ENCODE measurements around the gene BLACAT1.
"Not testable (repeated sequence)": the region's sequence is repeated elsewhere in the genome, so short reads cannot be mapped to it uniquely, and the experiment has no call there.

BLACAT1 gene

DNA sequence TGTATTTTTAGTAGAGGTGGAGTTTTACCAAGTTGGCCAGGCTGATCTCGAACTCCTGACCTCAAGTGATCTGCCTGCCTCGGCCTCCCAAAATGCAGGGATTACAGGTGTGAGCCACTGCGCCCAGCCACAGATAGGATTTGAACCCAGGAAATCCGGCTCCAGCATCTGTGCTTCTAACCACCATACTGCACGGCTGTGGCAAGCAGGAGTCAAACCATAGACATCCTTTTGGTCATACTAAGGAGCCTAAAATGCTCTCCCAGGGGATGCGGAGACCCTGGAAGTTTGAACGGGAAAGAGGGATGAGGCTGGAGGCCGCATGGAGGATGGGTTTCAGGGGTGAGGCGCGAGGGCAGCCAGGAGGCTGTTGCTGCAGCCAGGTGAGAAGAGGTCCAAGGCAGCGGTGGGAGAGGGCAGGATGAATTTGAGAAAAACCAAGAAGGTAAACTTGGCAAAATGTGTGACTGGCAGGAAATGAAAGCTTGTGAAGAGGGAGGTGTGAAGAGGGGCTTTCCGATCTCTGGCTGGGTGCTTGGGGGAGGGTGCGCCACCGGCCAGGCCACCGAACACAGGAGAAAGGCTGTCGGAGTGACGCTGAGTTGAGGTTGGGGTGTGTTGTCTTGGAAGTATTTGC lies 24.6 kb upstream of the BLACAT1 start:
- no peak overlapping the region for H3K9ac ChIP-seq (ENCODE audit: low read length)

DNA sequence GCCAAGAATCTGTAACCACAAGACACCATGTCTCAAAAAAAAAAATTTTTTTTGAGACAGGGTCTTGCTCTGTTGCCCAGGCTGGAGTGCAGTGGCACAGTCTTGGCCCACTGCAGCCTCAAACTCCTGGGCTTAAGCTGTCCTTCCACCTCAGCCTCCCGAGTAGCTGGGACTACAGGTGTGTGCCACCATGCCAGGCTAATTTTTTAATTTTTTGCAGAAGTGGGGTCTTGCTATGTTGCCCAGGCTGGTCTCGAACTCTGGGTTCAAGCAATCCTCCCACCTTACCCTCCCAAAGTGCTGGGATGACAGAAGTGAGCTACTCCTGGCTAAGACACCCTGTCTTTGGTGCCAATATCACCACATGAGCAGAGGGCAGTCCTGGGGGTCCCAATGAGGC lies 23.1 kb upstream of the BLACAT1 start:
- not testable (repeated sequence) for H3K9me3 ChIP-seq (replicated peaks; ENCODE audit: insufficient read depth, low read length); H3K4me2 ChIP-seq (ENCODE audit: low read depth, low read length); H3K36me3 ChIP-seq (replicated peaks; ENCODE audit: insufficient read depth, low read length); H3K9me2 ChIP-seq (replicated peaks; ENCODE audit: insufficient read depth, low read length); DNase-seq; H3K4me3 ChIP-seq (ENCODE audit: low read length); H3K27ac ChIP-seq (ENCODE audit: low read length); H4K20me1 ChIP-seq (ENCODE audit: insufficient read depth, low read length); H3K79me2 ChIP-seq (ENCODE audit: low read length); H3K9ac ChIP-seq (ENCODE audit: low read length); H3F3A ChIP-seq (ENCODE audit: insufficient read depth, low read length); H2AFZ ChIP-seq (ENCODE audit: low read length)
- Histone ChIP-seq H3K4me1 (ENCODE audit: low read length) (peaks cover 16% of the 10 kb centered on the region), H3K27me3 (replicated peaks; ENCODE audit: insufficient read depth, low read length) (peaks cover 31% of the 10 kb centered on the region)

More for the DNA sequence above, 24.6 kb upstream of the BLACAT1 start:
- Histone ChIP-seq H2AFZ (ENCODE audit: low read length) (0 out of 2 replicates have a peak overlapping the region, but pooled peaks have one; percentile 24), H3K4me2 (ENCODE audit: low read depth, low read length) (peak overlapping the region; percentile 56), H3K4me1 (ENCODE audit: low read length) (peaks cover 16% of the 10 kb centered on the region), H3F3A (ENCODE audit: insufficient read depth, low read length) (peaks cover 5% of the 10 kb centered on the region; the same call in 1 of the 2 replicates), H3K27ac (ENCODE audit: low read length) (no peak overlapping the region; the same call in 1 of the 2 replicates), H4K20me1 (ENCODE audit: insufficient read depth, low read length) (no peaks in the 10 kb centered on the region), H3K27me3 (replicated peaks; ENCODE audit: insufficient read depth, low read length) (peaks cover 29% of the 10 kb centered on the region), H3K4me3 (ENCODE audit: low read length) (no peak overlapping the region), H3K9me2 (replicated peaks; ENCODE audit: insufficient read depth, low read length) (no peaks in the 10 kb centered on the region), H3K36me3 (replicated peaks; ENCODE audit: insufficient read depth, low read length) (no peaks in the 10 kb centered on the region), H3K9me3 (replicated peaks; ENCODE audit: insufficient read depth, low read length) (no peaks in the 10 kb centered on the region), H3K79me2 (ENCODE audit: low read length) (no peaks in the 10 kb centered on the region)
- DNase-seq: peak; percentile 52
- TF ChIP-seq, protein P1, sequence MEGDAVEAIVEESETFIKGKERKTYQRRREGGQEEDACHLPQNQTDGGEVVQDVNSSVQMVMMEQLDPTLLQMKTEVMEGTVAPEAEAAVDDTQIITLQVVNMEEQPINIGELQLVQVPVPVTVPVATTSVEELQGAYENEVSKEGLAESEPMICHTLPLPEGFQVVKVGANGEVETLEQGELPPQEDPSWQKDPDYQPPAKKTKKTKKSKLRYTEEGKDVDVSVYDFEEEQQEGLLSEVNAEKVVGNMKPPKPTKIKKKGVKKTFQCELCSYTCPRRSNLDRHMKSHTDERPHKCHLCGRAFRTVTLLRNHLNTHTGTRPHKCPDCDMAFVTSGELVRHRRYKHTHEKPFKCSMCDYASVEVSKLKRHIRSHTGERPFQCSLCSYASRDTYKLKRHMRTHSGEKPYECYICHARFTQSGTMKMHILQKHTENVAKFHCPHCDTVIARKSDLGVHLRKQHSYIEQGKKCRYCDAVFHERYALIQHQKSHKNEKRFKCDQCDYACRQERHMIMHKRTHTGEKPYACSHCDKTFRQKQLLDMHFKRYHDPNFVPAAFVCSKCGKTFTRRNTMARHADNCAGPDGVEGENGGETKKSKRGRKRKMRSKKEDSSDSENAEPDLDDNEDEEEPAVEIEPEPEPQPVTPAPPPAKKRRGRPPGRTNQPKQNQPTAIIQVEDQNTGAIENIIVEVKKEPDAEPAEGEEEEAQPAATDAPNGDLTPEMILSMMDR (IDR thresholded peaks at IDR 0.05; ENCODE audit: low read length): no peak
- TF ChIP-seq EZH2phosphoT487 (IDR thresholded peaks at IDR 0.05; ENCODE audit: low read length) (no peak), EZH2 (optimal IDR thresholded peaks at IDR 0.05; ENCODE audit: low read depth, low read length) (no peak)

DNA sequence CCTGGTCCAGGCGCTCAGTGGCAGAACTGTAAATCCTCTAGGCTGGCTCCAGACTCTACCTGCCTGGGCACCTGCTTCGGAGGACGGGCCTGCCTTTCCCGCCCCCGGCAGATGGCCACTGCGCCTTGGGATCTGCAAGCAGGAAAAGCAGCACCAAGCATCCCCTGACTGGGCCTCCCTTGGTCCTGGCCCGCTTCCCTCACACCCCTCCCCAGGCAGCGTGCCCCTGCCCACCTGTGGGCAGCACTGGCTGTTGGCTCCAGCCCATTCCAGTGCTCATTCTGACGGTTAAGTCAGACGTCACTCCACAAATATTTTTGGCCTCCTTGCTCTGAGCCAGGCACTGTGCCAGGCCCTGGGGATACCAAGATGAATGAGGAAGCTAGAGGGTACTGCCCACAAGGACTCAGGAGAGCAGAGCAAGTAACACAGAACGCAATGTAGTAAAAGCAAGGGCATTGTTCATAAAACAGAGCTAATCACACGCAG lies 22.0 kb upstream of the BLACAT1 start:
- H3K9ac ChIP-seq (ENCODE audit: low read length): no peak overlapping the region
- no peak overlapping the region for H3K4me2 ChIP-seq (ENCODE audit: low read depth, low read length)
- peaks cover 5% of the 10 kb centered on the region; the same call in 1 of the 2 replicates for H3F3A ChIP-seq (ENCODE audit: insufficient read depth, low read length)
- H3K36me3 ChIP-seq (replicated peaks; ENCODE audit: insufficient read depth, low read length): no peaks in the 10 kb centered on the region
- H3K79me2 ChIP-seq (ENCODE audit: low read length): no peaks in the 10 kb centered on the region
- no peaks in the 10 kb centered on the region for H3K9me2 ChIP-seq (replicated peaks; ENCODE audit: insufficient read depth, low read length)
- no peaks in the 10 kb centered on the region for H3K9me3 ChIP-seq (replicated peaks; ENCODE audit: insufficient read depth, low read length)
- H3K4me1 ChIP-seq (ENCODE audit: low read length): peaks cover 16% of the 10 kb centered on the region
- peaks cover 25% of the 10 kb centered on the region for H3K27me3 ChIP-seq (replicated peaks; ENCODE audit: insufficient read depth, low read length)
- H3K27ac ChIP-seq (ENCODE audit: low read length): no peak overlapping the region
- DNase-seq: no peak
- H3K4me3 ChIP-seq (ENCODE audit: low read length): no peak overlapping the region
- no peak for TF ChIP-seq EZH2phosphoT487 (IDR thresholded peaks at IDR 0.05; ENCODE audit: low read length)
- TF ChIP-seq, protein P1 (IDR thresholded peaks at IDR 0.05; ENCODE audit: low read length): no peak
- TF ChIP-seq EZH2 (optimal IDR thresholded peaks at IDR 0.05; ENCODE audit: low read depth, low read length): no peak
- no peaks in the 10 kb centered on the region for H4K20me1 ChIP-seq (ENCODE audit: insufficient read depth, low read length)
- no peak overlapping the region for H2AFZ ChIP-seq (ENCODE audit: low read length)

DNA sequence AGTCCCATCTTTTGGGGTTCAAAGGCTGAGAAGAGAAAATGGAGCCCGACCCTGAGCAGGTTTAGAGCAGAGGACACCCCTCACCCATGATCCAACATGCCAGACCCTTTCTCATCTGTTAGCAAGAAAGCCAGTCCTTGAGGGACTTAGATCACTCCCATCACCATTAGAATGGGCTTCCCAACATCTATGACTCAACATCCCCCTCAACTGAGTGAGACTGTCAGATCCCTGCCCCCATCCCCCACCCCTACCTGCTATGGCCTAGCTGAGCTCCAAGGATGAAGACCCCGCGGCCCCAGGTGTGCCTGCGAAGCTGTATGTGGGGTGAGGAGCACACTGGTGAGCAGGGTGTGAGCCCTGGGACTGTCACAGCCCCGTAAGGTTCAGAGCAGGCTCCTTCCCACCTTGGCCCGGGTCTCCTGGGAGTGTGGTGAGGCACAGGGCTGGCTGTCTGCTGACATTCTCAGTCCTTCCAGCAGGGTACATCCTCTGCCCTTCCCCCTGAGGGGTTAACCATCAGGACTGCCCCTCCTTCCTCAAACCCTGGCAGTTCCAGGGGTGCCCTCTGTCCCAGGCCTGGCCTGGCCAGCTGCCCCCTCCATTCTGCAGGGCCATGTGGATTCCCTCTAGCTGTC lies 21.4 kb upstream of the BLACAT1 start:
- Histone ChIP-seq H3K4me2 (ENCODE audit: low read depth, low read length) (no peak overlapping the region), H3K4me1 (ENCODE audit: low read length) (peaks cover 16% of the 10 kb centered on the region), H3K9me2 (replicated peaks; ENCODE audit: insufficient read depth, low read length) (no peaks in the 10 kb centered on the region), H3K36me3 (replicated peaks; ENCODE audit: insufficient read depth, low read length) (no peaks in the 10 kb centered on the region), H3K4me3 (ENCODE audit: low read length) (no peak overlapping the region), H4K20me1 (ENCODE audit: insufficient read depth, low read length) (no peaks in the 10 kb centered on the region), H3K27ac (ENCODE audit: low read length) (no peak overlapping the region), H3K9me3 (replicated peaks; ENCODE audit: insufficient read depth, low read length) (no peaks in the 10 kb centered on the region), H2AFZ (ENCODE audit: low read length) (no peak overlapping the region), H3K27me3 (replicated peaks; ENCODE audit: insufficient read depth, low read length) (peaks cover 27% of the 10 kb centered on the region), H3K79me2 (ENCODE audit: low read length) (no peaks in the 10 kb centered on the region), H3F3A (ENCODE audit: insufficient read depth, low read length) (peaks cover 5% of the 10 kb centered on the region; the same call in 1 of the 2 replicates), H3K9ac (ENCODE audit: low read length) (no peak overlapping the region)
- TF ChIP-seq EZH2phosphoT487 (IDR thresholded peaks at IDR 0.05; ENCODE audit: low read length) (no peak), EZH2 (optimal IDR thresholded peaks at IDR 0.05; ENCODE audit: low read depth, low read length) (no peak)
- TF ChIP-seq, protein P1 (IDR thresholded peaks at IDR 0.05; ENCODE audit: low read length): no peak
- no peak for DNase-seq
